GM12878 (cell line): ENCODE data around the gene RAI14. TPM values are rescaled to one million over a fixed set of nuclear protein-coding genes. Genes with fewer than 3 reads are reported as not detected.

Experiments
- ATAC-seq: fragments of 200-7000 bp; cut with Tn5 transposase; 3 replicates; pipeline ENCODE4 v1.9.1; 2020; ENCODE audit warnings: mild to moderate bottlenecking, moderate library complexity
- BruUV-seq: library from RNA; stranded (reverse); fragments of 400-500 nt; replicated peaks from 2 replicates; lab custom pipeline; 2021; lab: Mats Ljungman, UMichigan
- CTCF ChIA-PET: fragments of 300-600 bp; sonication (Branson Sonifier 250); formaldehyde crosslinking; extraction: SDS; loops from one replicate; lab custom pipeline; 2021; ENCODE audit warnings: inconsistent platforms; lab: Yijun Ruan, JAX
- POLR2A ChIA-PET: fragments of 350-600 bp; formaldehyde crosslinking; extraction: SDS; loops from one replicate; lab custom pipeline; 2021; ENCODE audit warnings: inconsistent platforms; lab: Charles Lee
- RAD21 ChIA-PET: fragments of 300-600 bp; sonication (Branson Sonifier 250); formaldehyde crosslinking; loops from one replicate; lab custom pipeline; 2023; ENCODE audit warnings: antibody characterized with exemption; ENCODE audit not compliant: unreplicated experiment; lab: Charles Lee
- SMC1A ChIA-PET: fragments of 300-600 bp; sonication (Branson Sonifier 250); formaldehyde crosslinking; loops from one replicate; lab custom pipeline; 2023; ENCODE audit not compliant: unreplicated experiment, uncharacterized antibody; lab: Charles Lee
- DNase-seq: peaks from one replicate; pipeline ENCODE4 v3.0.0-alpha.2; 2011; ENCODE audit warnings: low read depth, low spot score
- FAIRE-seq: peaks from 3 replicates; lab custom pipeline; 2011; peaks lifted over from hg19 to GRCh38; lab: Jason Lieb, UNC
- H2AFZ ChIP-seq: 2 replicates; pipeline ENCODE4 v1.6.0; 2011; ENCODE audit warnings: low read depth, low read length, control low read depth; ENCODE audit not compliant: control insufficient read depth
- H3K27ac ChIP-seq: 2 replicates; pipeline ENCODE4 v1.5.1; 2011; ENCODE audit warnings: control low read depth; ENCODE audit not compliant: control insufficient read depth, insufficient read depth
- H3K27me3 ChIP-seq, 2 experiments: replicated peaks in 1 of 2; 2 replicates each; pipeline versions ENCODE4 v1.6.0 to v1.6.1; 2011; ENCODE audit warnings: low read length in 1 of 2; ENCODE audit not compliant: control insufficient read depth in 2 of 2, insufficient read depth in 2 of 2
- H3K36me3 ChIP-seq, 2 experiments: 2 replicates each; pipeline ENCODE4 v1.5.1; 2011; ENCODE audit warnings: low read length in 1 of 2; ENCODE audit not compliant: control insufficient read depth in 2 of 2, insufficient read depth in 2 of 2
- H3K4me1 ChIP-seq: 2 replicates; pipeline ENCODE4 v1.6.1; 2011; ENCODE audit warnings: mild to moderate bottlenecking, low read length, moderate library complexity, mixed read lengths; ENCODE audit not compliant: control insufficient read depth, insufficient read depth
- H3K4me2 ChIP-seq: 2 replicates; pipeline ENCODE4 v1.6.0; 2011; ENCODE audit warnings: control low read depth; ENCODE audit not compliant: control insufficient read depth, insufficient read depth
- H3K4me3 ChIP-seq: fragments of 200-600 bp; sonication (generic); 2 replicates; pipeline ENCODE4 v1.5.1; 2016
- H3K79me2 ChIP-seq: 2 replicates; pipeline ENCODE4 v1.6.0; 2011; ENCODE audit warnings: low read length; ENCODE audit not compliant: control insufficient read depth, insufficient read depth
- H3K9ac ChIP-seq: 2 replicates; pipeline ENCODE4 v1.8.0; 2011; ENCODE audit warnings: low read length, control low read depth, mixed read lengths; ENCODE audit not compliant: control insufficient read depth, insufficient read depth
- H3K9me3 ChIP-seq: replicated peaks from 3 replicates; pipeline ENCODE4 v1.5.1; 2011; ENCODE audit warnings: mild to moderate bottlenecking, low read length; ENCODE audit not compliant: control insufficient read depth, insufficient read depth
- H4K20me1 ChIP-seq: 2 replicates; pipeline ENCODE4 v1.6.0; 2011; ENCODE audit not compliant: control insufficient read depth, insufficient read depth
- IRF3 ChIP-seq: fragments of 450-650 bp; IDR thresholded peaks from 2 replicates; pipeline ENCODE4 v1.6.1; 2014; ENCODE audit warnings: mild to moderate bottlenecking
- MXI1 ChIP-seq: fragments of 150-350 bp; IDR thresholded peaks from 2 replicates; pipeline ENCODE4 v1.6.1; 2011; ENCODE audit warnings: low read depth, mild to moderate bottlenecking, inconsistent platforms, low read length, improper control_type of control experiment
- ZBTB11 ChIP-seq: fragments of 450-650 bp; formaldehyde crosslinking; IDR thresholded peaks from 2 replicates; pipeline ENCODE4 v1.5.0; 2022; ENCODE audit warnings: mild to moderate bottlenecking, missing genetic modification characterization
- ZBTB4 ChIP-seq: fragments of 450-650 bp; formaldehyde crosslinking; IDR thresholded peaks from 2 replicates; pipeline ENCODE4 v1.4.0; 2022; ENCODE audit warnings: mild to moderate bottlenecking, moderate library complexity
- WGBS: methylation state at CpG from one replicate; pipeline ENCODE4 v1.1.6; 2016; ENCODE audit warnings: low lambda C conversion rate; ENCODE audit not compliant: insufficient replicate concordance, insufficient coverage; ENCODE audit errors: missing lambda C conversion rate; 5-methylcytosine and 5-hydroxymethylcytosine counted together
- in situ Hi-C: fragments of 300-500 bp; cut with MboI; formaldehyde crosslinking; loops from 9 replicates; pipeline ENCODE4 v1.14.3; 2018; ENCODE audit warnings: mixed read lengths
- intact Hi-C: fragments of 100-400 bp; cut with micrococcal nuclease; formaldehyde crosslinking; loops from one replicate; pipeline ENCODE4 v1.14.2; 2022; ENCODE audit not compliant: unreplicated experiment
- polyA plus RNA-seq, 11 experiments: library from polyadenylated mRNA; depleted of rRNA in 4 of 11; unstranded in 6 of 11; stranded (reverse) in 5 of 11; fragments of >200 nt; fragmentation: Nextera tagmentation in 4 of 11; fragmentation: Illumina TruSeq in 1 of 11; extraction: Ambion mirVana in 4 of 11; extraction: Trizol in 1 of 11; gene quantifications; 1 replicate in 1 of 11; 2 replicates in 10 of 11; pipeline versions ENCODE4 v1.2.1 to v1.2.3, GENCODE V29; 2011 to 2016; ENCODE audit warnings: inconsistent platforms in 2 of 11, missing spikeins in 2 of 11, low read depth in 1 of 11
- total RNA-seq, 4 experiments: library from RNA; depleted of rRNA in 3 of 4; stranded (reverse); fragments of >200 nt in 3 of 4; fragmentation: Illumina TruSeq in 1 of 4; extraction: Trizol in 1 of 4; gene quantifications; 2 replicates each; pipeline versions ENCODE4 v1.2.1 to v1.2.3, GENCODE V29; 2013 to 2021

The RAI14 gene
- total and polyA plus RNA-seq, 10 of the 15 experiments (the other 5 are each of a cell fraction or from before 2014, with no cell fraction given), result 0.18 to 4.6 (median 1.9) TPM

- no peak for TF ChIP-seq ZBTB11 (CRISPR knock-in tag)
- TF ChIP-seq MXI1, result no peak
- TF ChIP-seq, all 136 proteins: peak for 0
These were observed 32.1 kb downstream of the RAI14 start (continued) for GRCh38 chr5:34688015-34688810.

- ChIA-PET POLR2A (no interaction called here), RAD21 (no interaction called here), SMC1A (no interaction called here), CTCF (no interaction called here)
- Histone ChIP-seq H3K4me2 (no peak overlapping the region), H3K79me2 (no peaks in the 10 kb centered on the region), H3K9me3 (no peaks in the 10 kb centered on the region), H4K20me1 (no peaks in the 10 kb centered on the region), H3K27me3 (no peaks in the 10 kb centered on the region), H3K36me3 (no peaks in the 10 kb centered on the region), H3K4me1 (no peaks in the 10 kb centered on the region), H3K27ac (no peak overlapping the region), H3K4me3 (no peak overlapping the region), H2AFZ (no peak overlapping the region), H3K9ac (no peak overlapping the region)
- DNase-seq (no peak), FAIRE-seq (no peak), ATAC-seq (no peak)
- intact Hi-C loops (no loop called here), in situ Hi-C loops (no loop called here)
- no TSS peak for BruUV-seq
- whole genome bisulfite sequencing, result 74% methylated on average over 8 of the region's 8 CpGs
- TF ChIP-seq ZBTB4 (no peak), IRF3 (no peak)
These were observed 34.2 kb downstream of the RAI14 start for GRCh38 chr5:34690301-34690700.
